Raji (cell line): ENCODE measurements around the gene RAB20.

ENCODE experiments used
- POLR2A ChIP-seq: IDR thresholded peaks from 2 replicates; pipeline ENCODE4 v1.6.1; 2011; ENCODE audit warnings: low read depth, low read length, control low read depth; ENCODE audit not compliant: insufficient read depth

The RAB20 gene

DNA sequence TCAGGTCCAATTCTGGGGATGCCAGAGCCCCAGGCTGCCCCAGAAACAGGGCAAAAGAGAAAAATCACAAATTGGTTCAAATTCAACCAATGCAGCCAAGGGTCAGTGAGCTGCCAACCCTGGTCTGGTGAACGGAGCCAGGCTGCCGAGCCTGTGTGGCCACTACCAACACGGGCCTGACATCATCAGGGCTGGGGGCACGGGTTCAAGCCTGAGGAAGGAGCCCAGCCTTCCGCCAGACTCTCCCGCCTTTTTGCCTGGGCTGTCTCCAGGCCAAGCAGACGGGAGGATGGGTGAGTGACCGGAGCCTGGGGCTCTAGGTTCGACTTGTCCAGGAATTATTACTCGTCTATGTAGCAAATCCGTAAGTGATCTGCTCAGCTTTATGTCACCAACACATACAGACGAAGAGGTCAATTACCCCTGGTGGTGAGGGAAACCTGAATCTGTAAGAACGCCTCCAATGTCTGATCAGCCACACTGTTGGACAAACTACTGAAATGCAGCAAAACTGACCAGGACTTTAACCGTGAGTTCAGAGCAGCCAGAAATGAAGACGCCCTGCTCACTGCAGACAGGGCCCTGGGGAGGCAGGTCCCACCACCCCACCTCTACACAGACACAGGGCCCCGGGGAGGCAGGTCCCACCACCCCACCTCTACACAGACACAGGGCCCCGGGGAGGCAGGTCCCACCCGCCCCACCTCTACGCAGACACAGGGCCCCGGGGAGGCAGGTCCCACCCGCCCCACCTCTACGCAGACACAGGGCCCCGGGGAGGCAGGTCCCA is 31.8 kb downstream of the RAB20 start:
- TF ChIP-seq POLR2A = no peak

GRCh38 chr13:110528911-110529310 is 32.6 kb downstream of the RAB20 start:
- no peak for TF ChIP-seq POLR2A

DNA sequence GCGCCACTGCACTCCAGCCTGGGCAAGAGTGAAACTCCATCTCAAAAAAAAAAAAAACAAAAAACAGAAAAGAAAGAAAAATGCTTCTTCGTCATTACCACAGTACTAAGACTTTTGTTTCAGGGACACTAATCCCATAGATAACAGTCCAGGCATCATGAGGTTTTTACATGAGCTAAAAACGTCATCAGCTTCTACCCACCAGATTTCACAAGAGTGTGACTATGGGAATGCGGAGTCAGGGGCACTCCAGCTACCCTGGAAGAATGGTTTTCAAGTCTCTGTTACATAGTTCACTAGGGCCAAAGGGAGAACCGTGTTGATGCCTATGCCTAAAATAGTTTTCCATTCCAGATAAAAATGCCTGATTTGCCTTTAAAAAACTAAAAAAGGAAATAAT is 33.2 kb downstream of the RAB20 start:
- TF ChIP-seq POLR2A = no peak

GRCh38 chr13:110525328-110526319 is 35.9 kb downstream of the RAB20 start:
- no peak for TF ChIP-seq POLR2A

- TF ChIP-seq POLR2A = no peak
Observed at GRCh38 chr13:110524541-110525257, 36.8 kb downstream of the RAB20 start.

GRCh38 chr13:110523838-110524540 is 37.5 kb downstream of the RAB20 start:
- no peak for TF ChIP-seq POLR2A

DNA sequence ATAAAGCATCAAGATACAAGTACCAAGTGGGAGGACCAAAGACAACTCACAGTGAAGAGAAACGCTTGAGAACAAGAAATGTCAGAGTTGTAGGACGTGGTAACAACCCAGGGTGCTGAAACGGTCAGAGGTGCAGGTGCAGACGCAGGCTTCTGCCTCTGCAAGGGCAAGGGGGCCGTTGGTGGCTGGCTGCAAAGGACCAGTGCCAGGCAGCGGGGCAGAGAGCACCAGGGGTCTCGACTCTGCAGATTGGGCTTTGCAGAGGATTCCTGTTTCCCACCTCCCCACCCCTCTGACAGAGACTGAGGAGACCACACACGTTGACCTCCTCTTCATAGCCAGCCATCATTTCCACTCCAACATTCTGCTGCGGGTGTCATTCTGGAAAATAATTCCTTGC is 38.3 kb downstream of the RAB20 start:
- no peak for TF ChIP-seq POLR2A

- TF ChIP-seq POLR2A = no peak
Observed at GRCh38 chr13:110522721-110523120, 38.8 kb downstream of the RAB20 start.

- TF ChIP-seq POLR2A = no peak
Observed at GRCh38 chr13:110521946-110522345, 39.6 kb downstream of the RAB20 start.

- TF ChIP-seq POLR2A = no peak
Observed at GRCh38 chr13:110521296-110521680, 40.2 kb downstream of the RAB20 start.

- TF ChIP-seq POLR2A = no peak
Observed at GRCh38 chr13:110520431-110521295, 40.9 kb downstream of the RAB20 start.

- TF ChIP-seq POLR2A = no peak
Observed at GRCh38 chr13:110519506-110519905, 42.0 kb downstream of the RAB20 start.

DNA sequence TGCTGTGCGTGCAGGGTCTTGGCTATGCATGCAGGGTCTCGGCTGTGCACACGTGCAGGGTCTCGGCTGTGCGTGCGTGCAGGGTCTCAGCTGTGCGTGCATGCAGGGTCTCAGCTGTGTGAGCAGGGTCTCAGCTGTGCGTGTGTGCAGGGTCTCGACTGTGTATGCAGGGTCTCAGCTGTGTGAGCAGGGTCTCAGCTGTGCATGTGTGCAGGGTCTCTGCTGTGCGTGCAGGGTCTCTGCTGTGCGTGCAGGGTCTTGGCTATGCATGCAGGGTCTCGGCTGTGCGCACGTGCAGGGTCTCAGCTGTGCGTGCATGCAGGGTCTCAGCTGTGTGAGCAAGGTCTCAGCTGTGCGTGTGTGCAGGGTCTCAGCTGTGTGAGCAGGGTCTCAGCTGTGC is 42.5 kb downstream of the RAB20 start:
- TF ChIP-seq POLR2A = no peak

DNA sequence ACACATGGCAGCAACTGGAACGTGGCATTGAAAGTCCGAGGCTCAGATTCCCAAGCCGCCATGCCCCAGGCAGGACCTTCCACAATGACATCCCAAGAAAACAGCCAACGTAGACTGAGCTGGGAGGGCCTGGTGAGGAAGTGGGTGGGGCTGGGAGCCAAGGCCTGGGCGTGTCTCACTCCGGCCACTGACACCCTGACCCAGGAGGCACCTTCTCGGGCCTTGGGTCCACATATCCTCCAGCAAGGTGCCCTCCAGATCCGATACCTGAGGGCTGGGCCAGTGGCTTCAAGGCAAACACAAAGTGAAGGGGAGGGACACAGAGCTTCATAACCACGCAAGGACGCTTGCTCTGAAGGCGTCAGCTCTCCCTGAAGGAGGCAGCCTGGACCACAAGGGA is 43.0 kb downstream of the RAB20 start:
- no peak for TF ChIP-seq POLR2A
